Bladder microvascular endothelial cell (primary cell): Measurements from ENCODE around the gene BEST2. TPM values are rescaled to one million over a fixed set of nuclear protein-coding genes. Genes with fewer than 3 reads are reported as not detected.

Source experiments
- total RNA-seq: library from RNA; depleted of rRNA; stranded (reverse); fragments of >200 nt; gene quantifications from 2 replicates; pipeline ENCODE4 v1.2.3, GENCODE V29; 2014

The BEST2 gene
- total RNA-seq: not detected in 2 replicates

GRCh38 chr19:12751635-12752034 lies at the start of gene BEST2:
TSS of gene BEST2 (plus strand) at chr19:12751791. CDS start at chr19:12752593, 802 bp downstream.

GRCh38 chr19:12723641-12724426 lies 27.8 kb upstream of the BEST2 start, which contains the start of gene TNPO2:
TSS of gene TNPO2 (minus strand) at chr19:12723932. CDS start at chr19:12720977, 2,955 bp downstream.

GRCh38 chr19:12736995-12737834 lies 14.4 kb upstream of the BEST2 start, which contains the start of gene GET3:
TSS of gene GET3 (plus strand) at chr19:12737497. CDS start at chr19:12737506, 9 bp downstream.

GRCh38 chr19:12774588-12775555 lies 23.3 kb downstream of the BEST2 start, which contains the start of gene HOOK2:
TSS of gene HOOK2 (minus strand) at chr19:12775552. CDS start at chr19:12775449, 103 bp downstream.

GRCh38 chr19:12791345-12792050 lies 39.9 kb downstream of the BEST2 start, which contains the start of gene JUNB:
TSS of gene JUNB (plus strand) at chr19:12791486. CDS start at chr19:12791772, 286 bp downstream.

GRCh38 chr19:12801466-12802266 lies 50.1 kb downstream of the BEST2 start, which contains the start of the genes PRDX2 and THSD8:
TSS of gene PRDX2 (minus strand) at chr19:12801800. CDS start at chr19:12801261, 539 bp downstream.
TSS of gene THSD8 (plus strand) at chr19:12802069. CDS start at chr19:12802072, 3 bp downstream.

GRCh38 chr19:12806242-12807081 lies 54.9 kb downstream of the BEST2 start, which contains the start of gene RNASEH2A:
TSS of gene RNASEH2A (plus strand) at chr19:12806584. CDS start at chr19:12806674, 90 bp downstream.

Other genes with a start within 250 kb of the BEST2 start
- 5.8 and 9.8 TPM in 2 replicates for gene ZNF564, start 200.3 kb upstream of the BEST2 start, total RNA-seq
- 3.2 and 9.9 TPM in 2 replicates for gene ZNF490, start 141.0 kb upstream of the BEST2 start, total RNA-seq
- gene ZNF791, start 140.9 kb upstream of the BEST2 start, total RNA-seq: 9.4 and 14.3 TPM in 2 replicates
- 31.2 and 64.0 TPM in 2 replicates for gene MAN2B1, start 85.0 kb upstream of the BEST2 start, total RNA-seq
- gene WDR83, start 85.0 kb upstream of the BEST2 start, total RNA-seq: 10.0 and 12.6 TPM in 2 replicates
- 49.7 and 50.5 TPM in 2 replicates for gene DHPS, start 69.9 kb upstream of the BEST2 start, total RNA-seq
- gene GNG14, start 63.8 kb upstream of the BEST2 start, total RNA-seq: not detected in 2 replicates
- 4.4 and 5.5 TPM in 2 replicates for gene FBXW9, start 55.2 kb upstream of the BEST2 start, total RNA-seq
- 20.9 and 53.7 TPM in 2 replicates for gene TNPO2, start 27.9 kb upstream of the BEST2 start, total RNA-seq
- 142 and 167 TPM in 2 replicates for gene TRIR, start 17.1 kb upstream of the BEST2 start, total RNA-seq
- gene GET3, start 14.3 kb upstream of the BEST2 start, total RNA-seq: 66.6 and 79.8 TPM in 2 replicates
- gene HOOK2, start 23.8 kb downstream of the BEST2 start, total RNA-seq: 7.4 and 19.0 TPM in 2 replicates
- 36.8 and 49.2 TPM in 2 replicates for gene JUNB, start 39.7 kb downstream of the BEST2 start, total RNA-seq
- gene PRDX2, start 50.0 kb downstream of the BEST2 start, total RNA-seq: 164 and 210 TPM in 2 replicates
- gene THSD8, start 50.3 kb downstream of the BEST2 start, total RNA-seq: not detected in 2 replicates
- 19.6 and 25.7 TPM in 2 replicates for gene RNASEH2A, start 54.8 kb downstream of the BEST2 start, total RNA-seq
- gene RTBDN, start 82.8 kb downstream of the BEST2 start, total RNA-seq: not detected in 2 replicates
- 0.16 and 1.0 TPM in 2 replicates for gene MAST1, start 86.7 kb downstream of the BEST2 start, total RNA-seq
- gene DNASE2, start 129.7 kb downstream of the BEST2 start, total RNA-seq: 15.4 and 19.4 TPM in 2 replicates
- 0.06 TPM in 1 of 2 replicates, not detected in the other for gene KLF1, start 135.4 kb downstream of the BEST2 start, total RNA-seq
- 16.0 and 21.7 TPM in 2 replicates for gene GCDH, start 139.4 kb downstream of the BEST2 start, total RNA-seq
- gene SYCE2, start 167.5 kb downstream of the BEST2 start, total RNA-seq: 0.44 and 0.49 TPM in 2 replicates
- 44.8 and 67.8 TPM in 2 replicates for gene FARSA, start 181.9 kb downstream of the BEST2 start, total RNA-seq
- gene CALR, start 186.8 kb downstream of the BEST2 start, total RNA-seq: 1,348 and 1,646 TPM in 2 replicates
- 51.8 and 102 TPM in 2 replicates for gene RAD23A, start 194.1 kb downstream of the BEST2 start, total RNA-seq
- 20.0 and 20.4 TPM in 2 replicates for gene GADD45GIP1, start 205.4 kb downstream of the BEST2 start, total RNA-seq
- under 0.01 and 0.06 TPM in 2 replicates for gene DAND5, start 217.8 kb downstream of the BEST2 start, total RNA-seq
- gene NFIX, start 243.7 kb downstream of the BEST2 start, total RNA-seq: 2.1 and 13.0 TPM in 2 replicates